ENCODE results near the gene TRPM4. TPM values are rescaled to one million over a fixed set of nuclear protein-coding genes. Genes with fewer than 3 reads are reported as not detected.

TRPM4 gene
- total and polyA plus RNA-seq, 2 of the 8 experiments (the other 6 are each of a cell fraction or from before 2014, with no cell fraction given) = 11.3 to 13.3 TPM

DNA sequence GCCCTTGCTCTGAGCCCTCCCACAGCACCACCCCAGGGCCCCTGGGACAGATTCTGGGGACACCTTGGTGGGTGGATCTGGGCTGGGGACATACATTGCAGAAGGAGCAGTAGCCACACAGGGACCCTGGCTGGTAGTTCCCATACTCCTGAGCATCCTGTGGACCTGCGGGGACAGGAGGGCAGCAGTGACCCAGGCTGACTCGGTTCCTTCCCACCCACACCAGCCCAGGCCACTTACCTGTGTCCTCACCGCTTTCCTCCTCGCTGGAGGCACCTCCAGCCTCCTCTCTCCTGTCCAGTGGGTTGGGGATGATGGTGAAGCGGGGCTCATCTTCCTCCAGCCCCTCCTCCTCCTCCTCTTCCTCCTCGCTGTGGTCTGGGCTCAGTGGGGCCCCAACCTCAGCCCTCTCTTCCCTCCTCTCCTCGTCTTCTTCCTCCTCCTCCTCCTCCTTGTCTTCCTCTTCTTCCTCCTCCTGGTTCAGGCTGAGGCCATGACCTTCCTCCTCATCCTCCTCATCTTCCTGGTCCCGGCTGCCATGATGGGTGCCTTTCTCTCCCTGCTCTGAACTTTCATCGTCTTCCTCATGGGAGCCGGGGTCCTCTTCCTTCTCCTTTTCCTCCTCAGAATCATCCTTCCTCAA, 4.3 kb upstream of the TRPM4 start:
- Histone ChIP-seq H3K23me2 (ENCODE audit: low read depth, low read length) (peaks cover 31% of the 10 kb centered on the region), H3K9ac (replicated peaks in 1 of 4; ENCODE audit: extremely low read depth in 1 of 4, low read depth in 3 of 4, low read length in 3 of 4) (no peak overlapping the region), H3K27ac (ENCODE audit: low read depth, low read length) (no peak overlapping the region), H4K5ac (ENCODE audit: insufficient read length, low read depth, low read length) (no peak overlapping the region), H3K4me1 (replicated peaks in 1 of 4; ENCODE audit: control insufficient read depth in 3 of 4, insufficient read depth in 4 of 4, low read length in 3 of 4) (peaks cover 0 to 29% (median 18%) of the 10 kb centered on the region in 4 experiments; a peak in 6 of 7 replicates), H3K14ac (ENCODE audit: insufficient read length) (no peak overlapping the region), H3K4me3 (ENCODE audit: extremely low read depth in 1 of 4, insufficient read depth in 2 of 4, low read depth in 3 of 4, low read length in 4 of 4) (no peak overlapping the region), H3K36me3 (ENCODE audit: control insufficient read depth in 2 of 4, insufficient read depth in 4 of 4, low read length in 3 of 4) (no peaks in the 10 kb centered on the region), H3K79me1 (ENCODE audit: low read depth, low read length) (no peaks in the 10 kb centered on the region), H3K4ac (replicated peaks; ENCODE audit: insufficient read length, low read depth, low read length) (no peak overlapping the region), H2BK15ac (ENCODE audit: low read length) (peak overlapping the region; percentile 46; the same call in 1 of the 2 replicates), H3K56ac (replicated peaks; ENCODE audit: insufficient read length, low read depth, low read length) (no peak overlapping the region), H3K4me2 (ENCODE audit: insufficient read depth in 1 of 2, low read depth in 2 of 2, low read length in 2 of 2) (no peak overlapping the region), H2AFZ (ENCODE audit: low read length) (no peak overlapping the region), H2BK20ac (ENCODE audit: low read length) (no peak overlapping the region), H3K18ac (ENCODE audit: extremely low read depth, low read length) (no peak overlapping the region), H3K9me3 (ENCODE audit: insufficient read depth in 2 of 2, low read depth in 1 of 2, low read length in 1 of 2) (no peaks in the 10 kb centered on the region), H2BK5ac (ENCODE audit: low read depth, low read length) (no peak overlapping the region), H4K20me1 (replicated peaks in 1 of 2; ENCODE audit: control insufficient read depth in 1 of 2, insufficient read depth in 2 of 2, low read length in 2 of 2) (peaks cover 0 to 2% of the 10 kb centered on the region in 2 experiments), H2AK5ac (ENCODE audit: low read depth, low read length) (peak overlapping the region; percentile 58), H2BK12ac (ENCODE audit: low read depth, low read length) (peak overlapping the region; percentile 77), H3K79me2 (ENCODE audit: control insufficient read depth in 1 of 2, insufficient read depth in 2 of 2, low read length in 2 of 2) (no peaks in the 10 kb centered on the region), H4K91ac (replicated peaks; ENCODE audit: insufficient read length, low read length) (no peak overlapping the region), H2BK120ac (replicated peaks; ENCODE audit: low read depth, low read length) (no peak overlapping the region), H3K23ac (ENCODE audit: insufficient read length) (no peak overlapping the region), H4K8ac (ENCODE audit: extremely low read depth, insufficient read depth, low read length) (no peak overlapping the region), H3K27me3 (replicated peaks in 1 of 4; ENCODE audit: control insufficient read depth in 3 of 4, extremely low read depth in 1 of 4, insufficient read depth in 3 of 4, low read length in 3 of 4) (peaks cover 0 to 8% (median 4%) of the 10 kb centered on the region in 4 experiments; a peak in 3 of 7 replicates)
- POLR2A ChIA-PET (ENCODE audit: partially characterized antibody) = no interaction called here
- TF ChIP-seq BRCA1 (IDR thresholded peaks at IDR 0.05; ENCODE audit: low read depth, low read length) (no peak), SRF (IDR thresholded peaks at IDR 0.05; ENCODE audit: low read depth, low read length) (no peak), PHF8 (conservative IDR thresholded peaks at IDR 0.05; ENCODE audit: low read depth, low read length) (no peak)
- CTCF ChIA-PET (ENCODE audit: partially characterized antibody) = no interaction called here
- FAIRE-seq (no peak), DNase-seq (ENCODE audit: low read depth in 1 of 2, low spot score in 2 of 2) (no peak)
- 87% methylated on average over 10 of the region's 10 CpGs; no CpG with 5 or more reads in 1 of the 2 experiments for WGBS, 2 experiments (ENCODE audit: extremely low coverage in 1 of 2, insufficient coverage in 1 of 2, insufficient read length in 1 of 2, insufficient replicate concordance in 2 of 2, low coverage in 1 of 2, low lambda C conversion rate in 2 of 2, missing lambda C conversion rate in 1 of 2)
